T-cell (primary cell): ENCODE data around the gene ITGA5. TPM values are rescaled to one million over a fixed set of nuclear protein-coding genes. Genes with fewer than 3 reads are reported as not detected.

ENCODE experiments used
- ATAC-seq, 4 experiments: fragments of 200-7000 bp in 3 of 4; fragments of 150-1000 bp in 1 of 4; cut with Tn5 transposase; replicated peaks in 1 of 4; 1 replicate in 3 of 4; 2 replicates in 1 of 4; pipeline ENCODE4 v1.10.0; 2021; ENCODE audit warnings: moderate library complexity in 3 of 4, mild to moderate bottlenecking in 2 of 4, moderate number of reproducible peaks in 1 of 4
- CTCF ChIA-PET, 2 donors: fragments of 300-600 bp; sonication (Branson Sonifier 250); formaldehyde crosslinking; loops; one replicate each; lab custom pipeline; 2022; ENCODE audit warnings: antibody characterized with exemption in 2 of 2; lab: Charles Lee
- POLR2A ChIA-PET, 2 donors: fragments of 300-600 bp; sonication (Branson Sonifier 250); formaldehyde crosslinking; loops; one replicate each; lab custom pipeline; 2022; ENCODE audit warnings: antibody characterized with exemption in 2 of 2; lab: Charles Lee
- DNase-seq, 35 experiments: peaks; one replicate each; pipeline versions ENCODE4 v3.0.0 to v3.0.0-alpha.2; 2013 to 2023
- H3K27ac ChIP-seq: one replicate; pipeline ENCODE4 v1.5.1; 2013; ENCODE audit warnings: low read length
- H3K27me3 ChIP-seq, 2 experiments: replicated peaks in 1 of 2; 1 replicate in 1 of 2; 2 replicates in 1 of 2; pipeline versions ENCODE4 v1.6.1 to v1.7.0; 2013; ENCODE audit warnings: low read length in 1 of 2, mixed read lengths in 1 of 2; ENCODE audit not compliant: control insufficient read depth in 2 of 2, insufficient read depth in 2 of 2; ENCODE audit errors: extremely low read depth in 1 of 2
- H3K36me3 ChIP-seq, 2 donors: 1 replicate in 1 of 2; 2 replicates in 1 of 2; pipeline versions ENCODE4 v1.6.1 to v1.7.0; 2013; ENCODE audit warnings: low read length in 1 of 2; ENCODE audit not compliant: control insufficient read depth in 2 of 2, insufficient read depth in 1 of 2; ENCODE audit errors: extremely low read depth in 1 of 2
- H3K4me1 ChIP-seq, 2 experiments: 1 replicate in 1 of 2; 2 replicates in 1 of 2; pipeline versions ENCODE4 v1.6.1 to v1.7.0; 2013; ENCODE audit warnings: low read length in 2 of 2, mixed read lengths in 1 of 2; ENCODE audit not compliant: insufficient read depth in 2 of 2, control insufficient read depth in 1 of 2; ENCODE audit errors: extremely low read depth in 1 of 2
- H3K4me3 ChIP-seq, 2 donors: 1 replicate in 1 of 2; 2 replicates in 1 of 2; pipeline versions ENCODE4 v1.5.1 to v1.7.0; 2013; ENCODE audit warnings: mild to moderate bottlenecking in 2 of 2, low read length in 1 of 2, moderate library complexity in 1 of 2; ENCODE audit not compliant: control insufficient read depth in 1 of 2; ENCODE audit errors: extremely low read depth in 1 of 2
- H3K9me3 ChIP-seq: 2 replicates; pipeline ENCODE4 v1.7.0; 2013
- H3K27ac Mint-ChIP-seq, 2 donors: one replicate each; pipeline ENCODE4 v1.8.0; 2020 to 2021; ENCODE audit warnings: mild to moderate bottlenecking in 2 of 2, mixed read lengths in 2 of 2
- H3K27me3 Mint-ChIP-seq, 2 donors: one replicate each; pipeline ENCODE4 v1.8.0; 2021 to 2022; ENCODE audit warnings: mixed read lengths in 2 of 2
- H3K36me3 Mint-ChIP-seq: one replicate; pipeline ENCODE4 v1.8.0; 2021; ENCODE audit warnings: mixed read lengths
- H3K4me1 Mint-ChIP-seq, 3 donors: one replicate each; pipeline ENCODE4 v1.8.0; 2020 to 2022; ENCODE audit warnings: mixed read lengths in 3 of 3, mild to moderate bottlenecking in 1 of 3
- H3K4me3 Mint-ChIP-seq, 3 donors: one replicate each; pipeline ENCODE4 v1.8.0; 2020 to 2022; ENCODE audit warnings: mild to moderate bottlenecking in 3 of 3, mixed read lengths in 3 of 3, moderate library complexity in 3 of 3
- H3K9me3 Mint-ChIP-seq, 3 donors: one replicate each; pipeline ENCODE4 v1.8.0; 2020 to 2022; ENCODE audit warnings: mixed read lengths in 3 of 3
- WGBS: methylation state at CpG from one replicate; pipeline ENCODE4 v1.1.5; 2013; ENCODE audit warnings: missing lambda C conversion rate; ENCODE audit not compliant: insufficient coverage; 5-methylcytosine and 5-hydroxymethylcytosine counted together
- total RNA-seq, 35 experiments: library from RNA in 6 of 35; stranded (reverse) in 6 of 35; fragments of 120-200 nt in 1 of 35; gene quantifications; one replicate each; pipeline versions ENCODE4 v1.2.1 to v1.2.4 and lab custom pipeline; 2013 to 2026

ITGA5 gene
- total RNA-seq, 5 donors from 2014 or later (not counting 1 experiment from before 2014, with no cell fraction given), result 58.6 to 183 (median 169) TPM

DNA sequence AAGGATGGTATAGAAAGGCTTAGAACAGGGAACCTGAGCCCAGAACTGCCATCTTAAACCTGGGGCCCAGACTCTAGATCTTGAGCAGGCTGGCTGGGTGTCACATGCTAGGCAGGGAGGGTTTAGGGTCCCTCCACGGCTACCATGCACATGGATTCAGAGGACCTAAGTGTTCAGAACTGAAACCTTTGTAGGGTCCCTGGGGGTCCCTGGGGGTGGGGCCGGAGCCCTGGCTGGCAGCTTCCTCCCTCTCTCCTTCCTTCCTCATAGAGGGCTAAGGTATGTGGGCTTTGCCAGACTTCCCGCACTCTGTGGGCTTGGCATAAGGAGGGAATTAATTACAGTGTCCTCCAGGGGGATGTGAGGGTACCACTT, 29.9 kb downstream of the ITGA5 start:
- H3K27me3 Mint-ChIP-seq, result no peaks in the 10 kb centered on the region
- WGBS, result 80% methylated on average over 1 of the region's 3 CpGs
- ATAC-seq (no peak), DNase-seq (no peak)
- peaks cover 6 to 29% of the 10 kb centered on the region in 2 experiments for H3K4me1 ChIP-seq
- peak overlapping the region in 1 of 2 donors; percentile 44 for H3K27ac Mint-ChIP-seq
- peaks cover 12% of the 10 kb centered on the region for H3K36me3 Mint-ChIP-seq
- H3K36me3 ChIP-seq, result no peaks in the 10 kb centered on the region
- no peak overlapping the region for H3K27ac ChIP-seq
- no peaks in the 10 kb centered on the region for H3K9me3 Mint-ChIP-seq
- H3K9me3 ChIP-seq, result no peaks in the 10 kb centered on the region
- peak overlapping the region in 1 of 3 donors; percentile 79 for H3K4me3 Mint-ChIP-seq
- H3K4me1 Mint-ChIP-seq, result peaks cover 12 to 33% (median 19%) of the 10 kb centered on the region in 3 donors
- peaks cover 0 to 2% of the 10 kb centered on the region in 2 experiments for H3K27me3 ChIP-seq
- ChIA-PET CTCF (no interaction called here), POLR2A (no interaction called here)
- H3K4me3 ChIP-seq, result no peak overlapping the region

- ChIA-PET POLR2A (interaction anchor here in 1 of 2 donors (0.6 kb wide), 1 partner anchor 67 kb away, joined by 4 read pairs; no protein-coding TSS in a partner anchor), CTCF (interaction anchor here (0.6 to 1.6 kb wide), 4 partner anchors 11 to 1379 kb away, joined by 3 to 4 read pairs (median 3); no protein-coding TSS in a partner anchor)
- Mint-ChIP-seq H3K4me1 (peaks cover 6 to 30% (median 13%) of the 10 kb centered on the region in 3 donors), H3K9me3 (no peaks in the 10 kb centered on the region), H3K36me3 (peaks cover 6% of the 10 kb centered on the region), H3K27me3 (no peaks in the 10 kb centered on the region), H3K4me3 (no peak overlapping the region), H3K27ac (peak overlapping the region; percentile 44 to 58)
- WGBS, result no CpG with 5 or more reads among the region's 4 CpGs
- peaks cover 3 to 23% of the 10 kb centered on the region in 2 experiments for H3K4me1 ChIP-seq
- H3K4me3 ChIP-seq, result no peak overlapping the region
- peaks cover 0 to 2% of the 10 kb centered on the region in 2 experiments for H3K27me3 ChIP-seq
- no peaks in the 10 kb centered on the region for H3K9me3 ChIP-seq
- H3K36me3 ChIP-seq, result no peaks in the 10 kb centered on the region
- H3K27ac ChIP-seq, result no peak overlapping the region
- ATAC-seq (no peak), DNase-seq (no peak)
Observed at GRCh38 chr12:54388237-54389133, 30.6 kb downstream of the ITGA5 start.

DNA sequence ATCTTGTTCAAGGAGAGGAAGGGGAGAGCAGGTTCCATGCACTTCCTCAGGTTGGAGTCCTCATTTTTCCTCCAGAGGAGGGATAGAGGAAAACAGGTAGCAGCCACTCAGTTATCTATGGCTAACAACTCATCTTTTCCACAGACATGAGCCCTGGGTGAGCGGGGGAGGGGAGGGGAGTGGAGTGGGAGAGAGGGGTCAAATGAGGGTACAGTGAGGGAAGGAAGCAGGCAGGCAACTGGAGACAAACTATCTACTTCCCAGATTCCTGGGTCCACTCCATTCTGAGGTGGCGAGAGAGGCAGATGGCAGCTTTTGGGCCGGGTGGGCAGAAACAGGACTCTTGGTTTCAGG, 32.0 kb downstream of the ITGA5 start:
- Mint-ChIP-seq H3K4me3 (no peak overlapping the region), H3K27me3 (no peaks in the 10 kb centered on the region), H3K9me3 (no peaks in the 10 kb centered on the region), H3K36me3 (peaks cover 4% of the 10 kb centered on the region), H3K4me1 (peaks cover 5 to 23% (median 13%) of the 10 kb centered on the region in 3 donors), H3K27ac (peak overlapping the region; percentile 11 to 66)
- H3K4me1 ChIP-seq, result peaks cover 3 to 19% of the 10 kb centered on the region in 2 experiments
- H3K27me3 ChIP-seq, result peaks cover 0 to 2% of the 10 kb centered on the region in 2 experiments
- CTCF ChIA-PET, result interaction anchor here (0.6 to 1.6 kb wide), 2 partner anchors 13 to 275 kb away, joined by 3 to 4 read pairs; no protein-coding TSS in a partner anchor
- POLR2A ChIA-PET, result no interaction called here
- H3K36me3 ChIP-seq, result no peaks in the 10 kb centered on the region
- ATAC-seq (no peak), DNase-seq (no peak)
- no peaks in the 10 kb centered on the region for H3K9me3 ChIP-seq
- WGBS, result 100% methylated on average over 2 of the region's 3 CpGs
- no peak overlapping the region for H3K4me3 ChIP-seq
- H3K27ac ChIP-seq, result no peak overlapping the region

DNA sequence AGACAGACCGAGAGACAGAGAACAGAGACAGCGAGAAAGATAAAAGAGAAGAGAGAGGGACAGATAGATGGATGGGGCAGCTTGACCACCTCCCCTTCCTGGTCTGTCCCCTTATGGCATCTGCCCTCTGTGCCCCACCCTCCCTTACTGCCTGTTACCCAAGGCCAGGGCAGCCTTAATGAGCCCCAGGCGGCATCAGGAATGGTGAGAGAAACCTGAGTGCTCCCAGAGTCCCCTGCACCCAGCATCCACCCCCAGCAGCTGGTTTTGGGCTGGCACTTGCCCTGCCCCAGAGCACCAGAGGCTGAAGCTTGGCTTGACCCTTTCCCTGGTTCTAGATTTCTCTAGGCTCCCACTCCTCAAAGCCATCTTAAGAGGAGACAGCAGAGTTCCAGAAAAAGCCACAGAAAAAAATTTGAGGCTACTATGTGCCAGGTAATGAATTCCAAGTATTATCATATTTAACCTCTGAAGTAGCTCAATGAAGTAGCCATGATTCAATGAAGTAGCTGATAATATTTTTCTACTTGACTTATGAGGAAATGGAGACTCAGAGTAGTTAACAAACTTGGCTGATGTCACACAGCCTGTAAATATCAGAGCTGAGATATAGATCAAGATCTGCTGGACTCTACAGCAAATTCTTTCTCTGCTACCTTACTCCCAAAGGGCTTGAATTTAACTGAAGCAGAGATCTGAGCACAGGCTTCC, 32.5 kb downstream of the ITGA5 start:
- Histone ChIP-seq H3K36me3 (no peaks in the 10 kb centered on the region), H3K9me3 (no peaks in the 10 kb centered on the region), H3K27me3 (peaks cover 0 to 2% of the 10 kb centered on the region in 2 experiments), H3K4me1 (peaks cover 0 to 14% of the 10 kb centered on the region in 2 experiments), H3K4me3 (no peak overlapping the region), H3K27ac (no peak overlapping the region)
- WGBS, result 88% methylated on average over 1 of the region's 3 CpGs
- no peaks in the 10 kb centered on the region for H3K9me3 Mint-ChIP-seq
- no peak for ATAC-seq
- peaks cover under 1 to 18% (median 7%) of the 10 kb centered on the region in 3 donors for H3K4me1 Mint-ChIP-seq
- POLR2A ChIA-PET, result no interaction called here
- no peak for DNase-seq
- H3K27me3 Mint-ChIP-seq, result no peaks in the 10 kb centered on the region
- H3K36me3 Mint-ChIP-seq, result no peaks in the 10 kb centered on the region
- H3K4me3 Mint-ChIP-seq, result no peak overlapping the region
- CTCF ChIA-PET, result interaction anchor here (0.6 to 1.6 kb wide), 2 partner anchors 13 to 274 kb away, joined by 3 to 4 read pairs; no protein-coding TSS in a partner anchor
- H3K27ac Mint-ChIP-seq, result peak overlapping the region; percentile 11 to 66

GRCh38 chr12:54385251-54385914, 33.7 kb downstream of the ITGA5 start:
- ATAC-seq (no peak), DNase-seq (no peak)
- H3K4me3 ChIP-seq, result no peak overlapping the region
- Mint-ChIP-seq H3K36me3 (no peaks in the 10 kb centered on the region), H3K4me1 (peaks cover 1 to 18% (median 5%) of the 10 kb centered on the region in 3 donors), H3K27me3 (no peaks in the 10 kb centered on the region), H3K27ac (no peak overlapping the region), H3K4me3 (no peak overlapping the region), H3K9me3 (no peaks in the 10 kb centered on the region)
- POLR2A ChIA-PET, result no interaction called here
- peaks cover 0 to 2% of the 10 kb centered on the region in 2 experiments for H3K27me3 ChIP-seq
- no peak overlapping the region for H3K27ac ChIP-seq
- CTCF ChIA-PET, result interaction anchor here in 1 of 2 donors (0.5 kb wide), 1 partner anchor 1699 kb away, joined by 4 read pairs; no protein-coding TSS in a partner anchor
- H3K9me3 ChIP-seq, result no peaks in the 10 kb centered on the region
- H3K4me1 ChIP-seq, result peaks cover 0 to 3% of the 10 kb centered on the region in 2 experiments
- no peaks in the 10 kb centered on the region for H3K36me3 ChIP-seq
- WGBS, result 70% methylated on average over 8 of the region's 10 CpGs
